ENCODE measurements around the gene CALN1.

- no peak for TF ChIP-seq CTCF (IDR thresholded peaks at IDR 0.05)
- TF ChIP-seq ZFX (IDR thresholded peaks at IDR 0.05; ENCODE audit: borderline replicate concordance), result no peak
Measured at GRCh38 chr7:72446131-72446530, 34.0 kb upstream of the CALN1 start.

All from 22Rv1 (cell line).